ENCODE results near the gene RHBDD3.
"Not testable (repeated sequence)": the region's sequence is repeated elsewhere in the genome, so short reads cannot be mapped to it uniquely, and the experiment has no call there.

Gene RHBDD3

GRCh38 chr22:29219881-29220670, 47.7 kb downstream of the RHBDD3 start:
- Histone ChIP-seq H3K4me3 (ENCODE audit: low read depth, low read length) (no peak overlapping the region), H3K27ac (ENCODE audit: low read depth, low read length) (peak overlapping the region; percentile 16), H3K36me3 (ENCODE audit: control insufficient read depth, insufficient read depth, low read length) (no peaks in the 10 kb centered on the region), H3K9me3 (ENCODE audit: control insufficient read depth, insufficient read depth, low read length) (no peaks in the 10 kb centered on the region), H3K4me1 (ENCODE audit: control insufficient read depth, insufficient read depth, low read length) (peaks cover 10% of the 10 kb centered on the region), H3K27me3 (ENCODE audit: control insufficient read depth, insufficient read depth, low read length) (no peaks in the 10 kb centered on the region), H3K9ac (ENCODE audit: low read depth, low read length) (no peak overlapping the region)

- H3K36me3 ChIP-seq (ENCODE audit: control insufficient read depth, insufficient read depth, low read length): not testable (repeated sequence)
These were observed 48.4 kb downstream of the RHBDD3 start for GRCh38 chr22:29219409-29219782.

GRCh38 chr22:29218758-29219408, 48.9 kb downstream of the RHBDD3 start:
- Histone ChIP-seq H3K4me1 (ENCODE audit: control insufficient read depth, insufficient read depth, low read length) (peaks cover 10% of the 10 kb centered on the region), H3K9me3 (ENCODE audit: control insufficient read depth, insufficient read depth, low read length) (no peaks in the 10 kb centered on the region), H3K9ac (ENCODE audit: low read depth, low read length) (no peak overlapping the region), H3K36me3 (ENCODE audit: control insufficient read depth, insufficient read depth, low read length) (no peaks in the 10 kb centered on the region), H3K4me3 (ENCODE audit: low read depth, low read length) (no peak overlapping the region), H3K27ac (ENCODE audit: low read depth, low read length) (no peak overlapping the region), H3K27me3 (ENCODE audit: control insufficient read depth, insufficient read depth, low read length) (no peaks in the 10 kb centered on the region)

More at GRCh38 chr22:29219409-29219782, 48.4 kb downstream of the RHBDD3 start:
- not testable (repeated sequence) for H3K27ac ChIP-seq (ENCODE audit: low read depth, low read length); H3K9ac ChIP-seq (ENCODE audit: low read depth, low read length); H3K27me3 ChIP-seq (ENCODE audit: control insufficient read depth, insufficient read depth, low read length); H3K4me3 ChIP-seq (ENCODE audit: low read depth, low read length); H3K9me3 ChIP-seq (ENCODE audit: control insufficient read depth, insufficient read depth, low read length)
- peaks cover 10% of the 10 kb centered on the region for H3K4me1 ChIP-seq (ENCODE audit: control insufficient read depth, insufficient read depth, low read length)

GRCh38 chr22:29217827-29218757, 49.7 kb downstream of the RHBDD3 start:
- Histone ChIP-seq H3K27ac (ENCODE audit: low read depth, low read length) (no peak overlapping the region), H3K4me1 (ENCODE audit: control insufficient read depth, insufficient read depth, low read length) (peaks cover 10% of the 10 kb centered on the region), H3K4me3 (ENCODE audit: low read depth, low read length) (no peak overlapping the region), H3K36me3 (ENCODE audit: control insufficient read depth, insufficient read depth, low read length) (no peaks in the 10 kb centered on the region), H3K9ac (ENCODE audit: low read depth, low read length) (no peak overlapping the region), H3K27me3 (ENCODE audit: control insufficient read depth, insufficient read depth, low read length) (no peaks in the 10 kb centered on the region), H3K9me3 (ENCODE audit: control insufficient read depth, insufficient read depth, low read length) (no peaks in the 10 kb centered on the region)

- Histone ChIP-seq H3K27ac (ENCODE audit: low read depth, low read length) (no peak overlapping the region), H3K36me3 (ENCODE audit: control insufficient read depth, insufficient read depth, low read length) (no peaks in the 10 kb centered on the region), H3K4me3 (ENCODE audit: low read depth, low read length) (no peak overlapping the region), H3K9ac (ENCODE audit: low read depth, low read length) (no peak overlapping the region), H3K9me3 (ENCODE audit: control insufficient read depth, insufficient read depth, low read length) (no peaks in the 10 kb centered on the region), H3K4me1 (ENCODE audit: control insufficient read depth, insufficient read depth, low read length) (peaks cover 10% of the 10 kb centered on the region), H3K27me3 (ENCODE audit: control insufficient read depth, insufficient read depth, low read length) (no peaks in the 10 kb centered on the region)
These were observed 50.7 kb downstream of the RHBDD3 start for GRCh38 chr22:29216873-29217666.

- no peaks in the 10 kb centered on the region for H3K27me3 ChIP-seq (ENCODE audit: control insufficient read depth, insufficient read depth, low read length)
- H3K4me3 ChIP-seq (ENCODE audit: low read depth, low read length): no peak overlapping the region
- no peaks in the 10 kb centered on the region for H3K36me3 ChIP-seq (ENCODE audit: control insufficient read depth, insufficient read depth, low read length)
- no peak overlapping the region for H3K27ac ChIP-seq (ENCODE audit: low read depth, low read length)
- no peaks in the 10 kb centered on the region for H3K9me3 ChIP-seq (ENCODE audit: control insufficient read depth, insufficient read depth, low read length)
- H3K4me1 ChIP-seq (ENCODE audit: control insufficient read depth, insufficient read depth, low read length): peaks cover 10% of the 10 kb centered on the region
- no peak overlapping the region for H3K9ac ChIP-seq (ENCODE audit: low read depth, low read length)
These were observed 51.5 kb downstream of the RHBDD3 start for GRCh38 chr22:29216011-29216872.

- Histone ChIP-seq H3K4me3 (ENCODE audit: low read depth, low read length) (no peak overlapping the region), H3K27ac (ENCODE audit: low read depth, low read length) (no peak overlapping the region), H3K4me1 (ENCODE audit: control insufficient read depth, insufficient read depth, low read length) (peaks cover 5% of the 10 kb centered on the region), H3K36me3 (ENCODE audit: control insufficient read depth, insufficient read depth, low read length) (no peaks in the 10 kb centered on the region), H3K27me3 (ENCODE audit: control insufficient read depth, insufficient read depth, low read length) (no peaks in the 10 kb centered on the region), H3K9ac (ENCODE audit: low read depth, low read length) (no peak overlapping the region), H3K9me3 (ENCODE audit: control insufficient read depth, insufficient read depth, low read length) (no peaks in the 10 kb centered on the region)
These were observed 52.5 kb downstream of the RHBDD3 start for GRCh38 chr22:29215012-29215860.

GRCh38 chr22:29214232-29214631, 53.5 kb downstream of the RHBDD3 start:
- Histone ChIP-seq H3K27ac (ENCODE audit: low read depth, low read length) (no peak overlapping the region), H3K27me3 (ENCODE audit: control insufficient read depth, insufficient read depth, low read length) (no peaks in the 10 kb centered on the region)

GRCh38 chr22:29213493-29213892, 54.3 kb downstream of the RHBDD3 start:
- Histone ChIP-seq H3K9ac (ENCODE audit: low read depth, low read length) (no peak overlapping the region), H3K36me3 (ENCODE audit: control insufficient read depth, insufficient read depth, low read length) (no peaks in the 10 kb centered on the region), H3K4me1 (ENCODE audit: control insufficient read depth, insufficient read depth, low read length) (peaks cover 3% of the 10 kb centered on the region; the same call in 1 of the 2 replicates), H3K27ac (ENCODE audit: low read depth, low read length) (no peak overlapping the region), H3K9me3 (ENCODE audit: control insufficient read depth, insufficient read depth, low read length) (no peaks in the 10 kb centered on the region), H3K4me3 (ENCODE audit: low read depth, low read length) (no peak overlapping the region), H3K27me3 (ENCODE audit: control insufficient read depth, insufficient read depth, low read length) (no peaks in the 10 kb centered on the region)

More at GRCh38 chr22:29214232-29214631, 53.5 kb downstream of the RHBDD3 start:
- no peak overlapping the region for H3K9ac ChIP-seq (ENCODE audit: low read depth, low read length)
- H3K4me3 ChIP-seq (ENCODE audit: low read depth, low read length): no peak overlapping the region
- no peaks in the 10 kb centered on the region for H3K9me3 ChIP-seq (ENCODE audit: control insufficient read depth, insufficient read depth, low read length)
- H3K4me1 ChIP-seq (ENCODE audit: control insufficient read depth, insufficient read depth, low read length): peaks cover 3% of the 10 kb centered on the region; the same call in 1 of the 2 replicates
- H3K36me3 ChIP-seq (ENCODE audit: control insufficient read depth, insufficient read depth, low read length): no peaks in the 10 kb centered on the region

Measured in HUES48 (cell line).